NCI-H460 (cell line): ENCODE measurements around the gene TRIM50. TPM values are rescaled to one million over a fixed set of nuclear protein-coding genes. Genes with fewer than 3 reads are reported as not detected.
A peak's percentile ranks its signal among the peaks of the same experiment; 100 is the strongest.
"Not testable (repeated sequence)": the region's sequence is repeated elsewhere in the genome, so short reads cannot be mapped to it uniquely, and the experiment has no call there.

ENCODE experiments used
- DNase-seq: peaks from one replicate; pipeline ENCODE4 v3.0.0-alpha.2; 2016; ENCODE audit warnings: low read depth; ENCODE audit errors: extremely low read depth
- total RNA-seq: library from RNA; depleted of rRNA; stranded (reverse); fragments of >200 nt; shearing (Covaris generic); gene quantifications from 2 replicates; pipeline ENCODE4 v1.2.3, GENCODE V29; 2014

The TRIM50 gene
- total RNA-seq, 1 experiment from 2014 or later, result 0.47 TPM

- not testable (repeated sequence) for DNase-seq
Measured at GRCh38 chr7:73318656-73319204, 9.2 kb downstream of the TRIM50 start.

GRCh38 chr7:73316521-73316920, 11.4 kb downstream of the TRIM50 start:
- no peak for DNase-seq

GRCh38 chr7:73314271-73314670, 13.6 kb downstream of the TRIM50 start:
- no peak for DNase-seq

GRCh38 chr7:73313521-73313906, 14.4 kb downstream of the TRIM50 start:
- no peak for DNase-seq

GRCh38 chr7:73312831-73313520, 14.9 kb downstream of the TRIM50 start:
- no peak for DNase-seq

GRCh38 chr7:73311421-73311820, 16.5 kb downstream of the TRIM50 start:
- DNase-seq, result not testable (repeated sequence)

- DNase-seq, result peak; percentile 69
Measured at GRCh38 chr7:73308665-73309214, 19.1 kb downstream of the TRIM50 start, which contains the start of gene NSUN5. Gene NSUN5, minus strand, starts transcription at chr7:73308826. Its CDS starts 36 bp downstream, at chr7:73308790.

- no peak for DNase-seq
Measured at GRCh38 chr7:73308074-73308664, 19.7 kb downstream of the TRIM50 start.

- no peak for DNase-seq
Measured at GRCh38 chr7:73307436-73307835, 20.4 kb downstream of the TRIM50 start.

- DNase-seq, result not testable (repeated sequence)
Measured at GRCh38 chr7:73304612-73305387, 23.1 kb downstream of the TRIM50 start.

GRCh38 chr7:73304071-73304470, 23.8 kb downstream of the TRIM50 start:
- no peak for DNase-seq

GRCh38 chr7:73303546-73303945, 24.3 kb downstream of the TRIM50 start:
- no peak for DNase-seq

- DNase-seq, result not testable (repeated sequence)
Measured at GRCh38 chr7:73302846-73303245, 25.0 kb downstream of the TRIM50 start.

- not testable (repeated sequence) for DNase-seq
Measured at GRCh38 chr7:73301108-73301507, 26.8 kb downstream of the TRIM50 start.

- not testable (repeated sequence) for DNase-seq
Measured at GRCh38 chr7:73299812-73300211, 28.1 kb downstream of the TRIM50 start.

- not testable (repeated sequence) for DNase-seq
Measured at GRCh38 chr7:73297706-73298105, 30.2 kb downstream of the TRIM50 start.

GRCh38 chr7:73297235-73297634, 30.6 kb downstream of the TRIM50 start:
- not testable (repeated sequence) for DNase-seq

- not testable (repeated sequence) for DNase-seq
Measured at GRCh38 chr7:73277210-73277609, 50.7 kb downstream of the TRIM50 start.

- DNase-seq, result not testable (repeated sequence)
Measured at GRCh38 chr7:73267813-73268212, 60.1 kb downstream of the TRIM50 start.

- not testable (repeated sequence) for DNase-seq
Measured at GRCh38 chr7:73266719-73267368, 61.0 kb downstream of the TRIM50 start.
